AG04450 (cell line): ENCODE measurements around the gene CMSS1. TPM values are rescaled to one million over a fixed set of nuclear protein-coding genes. Genes with fewer than 3 reads are reported as not detected.

Source experiments
- CTCF ChIA-PET: fragments of 300-600, 350-600 bp; formaldehyde crosslinking; extraction: SDS; loops from one replicate; lab custom pipeline; 2022; ENCODE audit warnings: antibody characterized with exemption, inconsistent platforms; lab: Charles Lee
- POLR2A ChIA-PET: fragments of 350-600 bp; formaldehyde crosslinking; extraction: SDS; loops from one replicate; lab custom pipeline; 2021; ENCODE audit warnings: antibody characterized with exemption, inconsistent platforms; lab: Yijun Ruan, JAX
- DNase-seq: peaks from one replicate; pipeline ENCODE4 v3.0.0-alpha.2; 2011; ENCODE audit warnings: low read depth, low spot score
- H3K27ac ChIP-seq: one replicate; pipeline ENCODE4 v1.5.1; 2012; ENCODE audit warnings: low read depth, low read length, control low read depth
- H3K27me3 ChIP-seq: one replicate; pipeline ENCODE4 v1.6.0; 2012; ENCODE audit warnings: low read length; ENCODE audit not compliant: control insufficient read depth, insufficient read depth
- H3K4me3 ChIP-seq: 2 replicates; pipeline ENCODE4 v1.5.1; 2011; ENCODE audit warnings: mild to moderate bottlenecking, low read depth, low read length, control low read depth
- H3K9me3 ChIP-seq: 2 replicates; pipeline ENCODE4 v1.5.1; 2012; ENCODE audit warnings: low read length; ENCODE audit not compliant: control insufficient read depth, insufficient read depth
- CTCF ChIP-seq: IDR thresholded peaks from 2 replicates; pipeline ENCODE4 v1.5.1; 2011; ENCODE audit warnings: low read depth, low read length, control low read depth, inconsistent platforms
- polyA plus RNA-seq: library from polyadenylated mRNA; depleted of rRNA; stranded (reverse); fragments of >200 nt; gene quantifications from 2 replicates; pipeline ENCODE4 v1.2.3, GENCODE V29; 2011

CMSS1 gene
- polyA plus RNA-seq, 1 experiment: 15.7 TPM

DNA sequence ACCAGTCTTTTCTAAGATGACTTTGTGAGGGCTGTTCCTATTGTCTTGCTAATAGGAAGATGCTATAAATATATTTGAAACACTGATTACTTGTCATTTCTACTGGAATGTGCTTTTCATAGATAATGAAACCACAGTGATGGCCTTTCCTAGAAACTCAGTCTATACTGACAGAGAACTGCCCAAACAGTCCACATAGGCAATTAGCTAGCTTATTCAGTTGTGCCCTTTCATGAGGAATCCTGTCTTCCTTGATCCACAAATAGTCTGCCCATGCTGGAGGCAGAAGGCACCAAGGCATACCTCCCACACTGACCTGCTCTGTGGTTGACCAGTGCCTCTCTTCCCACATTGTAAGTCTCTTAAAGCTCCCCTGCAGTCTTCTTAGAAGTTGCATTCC is 135.9 kb downstream of the CMSS1 start:
- H3K4me3 ChIP-seq: no peak overlapping the region
- H3K27ac ChIP-seq: no peak overlapping the region
- no peak for TF ChIP-seq CTCF
- ChIA-PET POLR2A (interaction anchor here (0.6 kb wide), 1 partner anchor 72 kb away, joined by 4 read pairs; no protein-coding TSS in a partner anchor), CTCF (interaction anchor here (2.1 kb wide), 1 partner anchor 300 kb away, joined by 6 read pairs; no protein-coding TSS in a partner anchor)
- H3K9me3 ChIP-seq: no peaks in the 10 kb centered on the region
- H3K27me3 ChIP-seq: no peaks in the 10 kb centered on the region
- DNase-seq: no peak

GRCh38 chr3:99954914-99955644 is 137.4 kb downstream of the CMSS1 start:
- TF ChIP-seq CTCF: no peak
- ChIA-PET POLR2A (no interaction called here), CTCF (no interaction called here)
- H3K27me3 ChIP-seq: no peaks in the 10 kb centered on the region
- H3K4me3 ChIP-seq: no peak overlapping the region
- no peaks in the 10 kb centered on the region for H3K9me3 ChIP-seq
- DNase-seq: no peak
- no peak overlapping the region for H3K27ac ChIP-seq

DNA sequence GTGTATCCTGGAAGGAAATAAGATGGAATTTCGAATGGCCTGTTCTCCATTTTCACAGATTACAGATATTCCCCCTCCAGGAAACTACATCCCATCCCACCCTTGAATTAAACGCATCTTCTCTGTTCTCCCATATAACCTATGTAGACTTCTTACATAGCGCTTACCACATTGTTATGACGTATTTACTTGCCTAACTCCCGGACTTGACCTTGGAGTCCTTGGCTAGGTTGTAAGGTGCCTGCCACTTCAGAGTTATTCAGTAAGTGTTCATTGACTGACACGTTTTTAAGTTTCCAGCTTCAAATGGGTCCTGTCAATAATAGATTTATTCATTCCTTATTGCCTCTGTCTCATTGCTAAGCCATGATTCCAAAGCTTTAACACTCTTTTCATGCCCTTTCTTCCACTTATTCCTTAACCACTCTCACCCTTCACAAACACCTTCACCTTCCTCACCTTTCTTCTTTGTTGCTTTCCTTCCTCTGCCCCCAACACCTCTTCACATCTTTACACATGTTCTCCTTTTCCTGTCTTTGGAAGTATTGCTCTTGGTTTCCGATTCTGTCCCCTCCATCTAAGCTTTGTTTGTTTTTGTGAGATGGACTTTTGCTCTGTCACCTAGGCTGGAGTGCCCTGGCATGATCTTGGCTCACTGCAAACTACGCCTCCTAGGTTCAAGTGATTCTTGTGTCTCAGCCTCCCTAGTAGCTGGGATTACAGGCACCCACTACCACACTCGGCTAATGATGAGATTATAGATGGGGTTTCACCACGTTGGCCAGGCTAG is 138.3 kb downstream of the CMSS1 start:
- Histone ChIP-seq H3K27ac (no peak overlapping the region), H3K9me3 (no peaks in the 10 kb centered on the region), H3K27me3 (no peaks in the 10 kb centered on the region), H3K4me3 (no peak overlapping the region)
- ChIA-PET CTCF (no interaction called here), POLR2A (no interaction called here)
- TF ChIP-seq CTCF: no peak
- DNase-seq: no peak

DNA sequence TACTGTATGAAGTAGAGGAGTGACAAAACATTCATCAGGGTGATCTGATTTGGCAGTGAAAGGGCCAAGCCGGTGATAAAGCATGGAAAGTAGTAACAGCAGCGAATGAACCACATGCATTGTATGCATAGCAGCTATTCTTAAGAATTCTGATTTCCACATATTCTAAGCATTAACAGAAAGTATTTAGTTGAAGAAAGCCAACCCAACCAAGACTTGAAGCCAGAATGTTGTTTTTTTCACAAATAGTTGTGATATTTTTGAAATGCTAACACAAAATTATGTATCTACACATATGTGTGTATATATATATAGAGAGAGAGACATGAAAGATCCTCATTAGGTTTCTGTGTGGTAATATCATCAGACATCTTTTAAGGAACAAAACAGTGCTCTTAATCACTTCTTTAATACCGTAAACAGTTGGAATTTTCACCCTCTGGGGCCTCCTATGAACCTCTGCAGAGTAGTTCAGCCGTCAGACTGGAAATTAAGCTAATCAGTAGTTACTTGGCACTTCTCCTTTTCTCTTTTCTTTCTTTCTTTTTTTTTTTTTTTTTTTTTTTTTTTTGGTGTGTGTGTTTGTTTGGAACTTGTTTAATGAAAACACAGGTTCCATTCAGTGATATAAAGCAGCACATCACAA is 139.6 kb downstream of the CMSS1 start:
- Histone ChIP-seq H3K27me3 (no peaks in the 10 kb centered on the region), H3K27ac (no peak overlapping the region), H3K9me3 (no peaks in the 10 kb centered on the region), H3K4me3 (no peak overlapping the region)
- ChIA-PET POLR2A (no interaction called here), CTCF (interaction anchor here (0.8 kb wide), 1 partner anchor 114 kb away, joined by 3 read pairs; no protein-coding TSS in a partner anchor)
- no peak for DNase-seq
- TF ChIP-seq CTCF: no peak
